Hepatocyte (in vitro differentiated cells): ENCODE data around the gene ANKFN1.

Experiments used
- EZH2 ChIP-seq: fragments of 200-600 bp; sonication (generic); IDR thresholded peaks from 2 replicates; pipeline ENCODE4 v1.6.1; 2016; ENCODE audit warnings: antibody characterized with exemption, mild to moderate bottlenecking, borderline replicate concordance
- EZH2phosphoT487 ChIP-seq: fragments of 200-600 bp; sonication (generic); IDR thresholded peaks from one replicate; pipeline ENCODE4 v1.6.1; 2018; ENCODE audit warnings: antibody characterized with exemption, mild to moderate bottlenecking, low read depth, moderate library complexity; ENCODE audit not compliant: unreplicated experiment, severe bottlenecking
- TF ChIP-seq, protein P1 (sequence below): fragments of 200-600 bp; sonication (generic); IDR thresholded peaks from 2 replicates; pipeline ENCODE4 v1.5.1; 2016; ENCODE audit warnings: antibody characterized with exemption, mild to moderate bottlenecking; ENCODE audit not compliant: poor library complexity

DNA sequence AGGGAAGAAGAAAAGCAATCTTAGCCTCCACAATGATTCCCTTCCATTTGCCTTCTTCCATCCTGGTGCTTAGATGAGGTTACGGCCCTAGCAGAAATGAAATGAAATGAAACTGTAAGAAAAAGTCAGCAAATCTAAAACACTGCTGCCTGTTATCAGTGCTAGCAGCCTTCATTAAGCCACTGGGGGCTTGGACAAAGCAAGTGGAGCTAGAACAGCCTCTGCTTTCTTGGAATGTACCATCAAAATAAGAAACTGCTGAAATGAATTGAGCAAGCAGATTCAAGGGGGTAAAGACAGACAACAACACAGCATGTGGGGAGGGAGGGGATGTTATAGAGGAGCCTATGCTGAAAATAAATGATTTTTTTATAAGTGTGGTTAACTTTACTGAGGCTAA is 5.1 kb downstream of the ANKFN1 start:
- TF ChIP-seq, protein P1, sequence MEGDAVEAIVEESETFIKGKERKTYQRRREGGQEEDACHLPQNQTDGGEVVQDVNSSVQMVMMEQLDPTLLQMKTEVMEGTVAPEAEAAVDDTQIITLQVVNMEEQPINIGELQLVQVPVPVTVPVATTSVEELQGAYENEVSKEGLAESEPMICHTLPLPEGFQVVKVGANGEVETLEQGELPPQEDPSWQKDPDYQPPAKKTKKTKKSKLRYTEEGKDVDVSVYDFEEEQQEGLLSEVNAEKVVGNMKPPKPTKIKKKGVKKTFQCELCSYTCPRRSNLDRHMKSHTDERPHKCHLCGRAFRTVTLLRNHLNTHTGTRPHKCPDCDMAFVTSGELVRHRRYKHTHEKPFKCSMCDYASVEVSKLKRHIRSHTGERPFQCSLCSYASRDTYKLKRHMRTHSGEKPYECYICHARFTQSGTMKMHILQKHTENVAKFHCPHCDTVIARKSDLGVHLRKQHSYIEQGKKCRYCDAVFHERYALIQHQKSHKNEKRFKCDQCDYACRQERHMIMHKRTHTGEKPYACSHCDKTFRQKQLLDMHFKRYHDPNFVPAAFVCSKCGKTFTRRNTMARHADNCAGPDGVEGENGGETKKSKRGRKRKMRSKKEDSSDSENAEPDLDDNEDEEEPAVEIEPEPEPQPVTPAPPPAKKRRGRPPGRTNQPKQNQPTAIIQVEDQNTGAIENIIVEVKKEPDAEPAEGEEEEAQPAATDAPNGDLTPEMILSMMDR, result no peak
- no peak for TF ChIP-seq EZH2phosphoT487
- no peak for TF ChIP-seq EZH2
